ENCODE measurements around the gene PGD. TPM values are rescaled to one million over a fixed set of nuclear protein-coding genes. Genes with fewer than 3 reads are reported as not detected.

The PGD gene
- total RNA-seq, 2 donors from 2014 or later = 48.9 to 63.6 TPM

DNA sequence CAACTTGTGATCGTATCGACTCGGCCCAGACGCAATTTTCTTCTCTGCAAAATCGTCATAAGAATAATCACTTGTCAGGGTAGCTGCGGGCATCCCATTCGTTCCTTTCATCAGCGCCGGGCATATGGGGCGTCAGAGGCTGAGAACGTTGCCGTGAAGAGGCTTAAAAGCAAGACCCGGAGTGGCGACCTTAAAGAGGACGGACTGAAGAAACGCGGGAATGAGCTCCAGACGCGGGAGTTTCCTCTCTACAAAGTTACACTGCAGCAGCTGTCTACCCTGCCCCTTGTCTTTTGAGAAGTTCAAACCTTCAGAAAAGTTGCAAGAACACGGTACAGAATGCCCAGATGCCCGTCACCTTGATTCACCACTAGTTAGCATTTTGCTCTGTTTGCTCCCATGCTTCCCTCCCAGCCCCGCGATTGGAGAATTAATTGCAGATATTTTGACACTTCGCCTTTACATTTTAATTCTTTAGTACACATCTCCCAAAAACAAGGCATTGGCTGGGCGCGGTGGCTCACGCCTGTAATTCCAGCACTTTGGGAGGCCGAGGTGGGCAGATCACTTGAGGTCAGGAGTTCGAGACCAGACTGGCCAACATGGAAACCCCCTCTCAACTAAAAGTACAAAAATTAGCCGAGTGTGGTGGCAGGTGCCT is 32.3 kb downstream of the PGD start:
- Histone ChIP-seq H3K4me3 (peak overlapping the region; percentile 88), H3K4me1 (ENCODE audit: control insufficient read depth in 1 of 2, low read depth in 2 of 2) (peaks cover 4 to 14% of the 10 kb centered on the region in 2 donors), H3K36me3 (no peaks in the 10 kb centered on the region), H3K27ac (peak overlapping the region in 1 of 2 donors; percentile 19), H3K9me3 (no peaks in the 10 kb centered on the region), H3K27me3 (replicated peaks; ENCODE audit: insufficient read depth) (no peaks in the 10 kb centered on the region)
- no peak for ATAC-seq (ENCODE audit: insufficient number of reproducible peaks, low FRiP score, low read depth)
- DNase-seq (ENCODE audit: low spot score) = no peak
- TF ChIP-seq, protein P1, sequence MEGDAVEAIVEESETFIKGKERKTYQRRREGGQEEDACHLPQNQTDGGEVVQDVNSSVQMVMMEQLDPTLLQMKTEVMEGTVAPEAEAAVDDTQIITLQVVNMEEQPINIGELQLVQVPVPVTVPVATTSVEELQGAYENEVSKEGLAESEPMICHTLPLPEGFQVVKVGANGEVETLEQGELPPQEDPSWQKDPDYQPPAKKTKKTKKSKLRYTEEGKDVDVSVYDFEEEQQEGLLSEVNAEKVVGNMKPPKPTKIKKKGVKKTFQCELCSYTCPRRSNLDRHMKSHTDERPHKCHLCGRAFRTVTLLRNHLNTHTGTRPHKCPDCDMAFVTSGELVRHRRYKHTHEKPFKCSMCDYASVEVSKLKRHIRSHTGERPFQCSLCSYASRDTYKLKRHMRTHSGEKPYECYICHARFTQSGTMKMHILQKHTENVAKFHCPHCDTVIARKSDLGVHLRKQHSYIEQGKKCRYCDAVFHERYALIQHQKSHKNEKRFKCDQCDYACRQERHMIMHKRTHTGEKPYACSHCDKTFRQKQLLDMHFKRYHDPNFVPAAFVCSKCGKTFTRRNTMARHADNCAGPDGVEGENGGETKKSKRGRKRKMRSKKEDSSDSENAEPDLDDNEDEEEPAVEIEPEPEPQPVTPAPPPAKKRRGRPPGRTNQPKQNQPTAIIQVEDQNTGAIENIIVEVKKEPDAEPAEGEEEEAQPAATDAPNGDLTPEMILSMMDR (IDR thresholded peaks at IDR 0.05) = no peak

DNA sequence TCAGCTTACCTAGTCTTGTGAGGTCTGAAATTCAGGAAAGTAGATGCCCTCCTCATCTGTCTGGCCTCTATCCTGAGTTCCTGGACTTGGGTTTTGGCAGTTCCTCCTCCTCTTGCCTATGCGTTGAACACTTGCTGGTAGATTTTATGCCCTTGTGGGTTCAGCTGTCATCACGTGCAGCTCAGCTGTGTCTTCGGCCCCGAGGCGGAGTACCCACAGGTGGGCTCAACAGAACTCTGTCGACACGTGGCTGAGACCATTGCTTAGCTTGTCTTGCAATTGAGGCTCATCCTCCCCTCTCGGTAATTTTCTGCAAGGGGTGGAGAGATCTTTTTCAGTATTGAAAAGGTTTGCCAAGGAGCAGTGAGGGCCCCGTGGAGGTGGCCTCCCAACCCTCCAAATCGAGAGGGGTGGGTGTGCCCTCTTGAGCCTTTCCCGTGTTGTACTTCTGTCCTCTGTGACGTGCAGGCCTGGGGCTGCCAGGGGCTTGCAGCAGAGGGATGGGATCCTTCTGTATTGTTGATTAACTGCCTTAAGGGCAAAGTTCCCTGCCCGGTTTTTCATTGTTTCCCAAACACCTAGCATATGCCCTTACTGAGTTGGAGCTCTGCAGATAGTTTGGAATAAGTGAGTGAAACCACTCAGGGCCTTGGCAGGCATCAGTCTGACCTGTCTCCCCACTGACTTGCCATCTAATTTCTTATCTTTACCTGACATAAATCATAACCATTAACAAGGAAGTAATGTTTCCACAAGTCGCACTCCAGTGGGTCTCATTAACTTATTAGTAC is 34.2 kb downstream of the PGD start:
- peaks cover 4 to 14% of the 10 kb centered on the region in 2 donors for H3K4me1 ChIP-seq (ENCODE audit: control insufficient read depth in 1 of 2, low read depth in 2 of 2)
- H3K36me3 ChIP-seq = no peaks in the 10 kb centered on the region
- H3K4me3 ChIP-seq = no peak overlapping the region
- ATAC-seq (ENCODE audit: insufficient number of reproducible peaks, low FRiP score, low read depth) (no peak), DNase-seq (ENCODE audit: low spot score) (no peak)
- H3K27me3 ChIP-seq (replicated peaks; ENCODE audit: insufficient read depth) = no peaks in the 10 kb centered on the region
- TF ChIP-seq, protein P1 (IDR thresholded peaks at IDR 0.05) = no peak
- no peak overlapping the region for H3K27ac ChIP-seq
- no peaks in the 10 kb centered on the region for H3K9me3 ChIP-seq

DNA sequence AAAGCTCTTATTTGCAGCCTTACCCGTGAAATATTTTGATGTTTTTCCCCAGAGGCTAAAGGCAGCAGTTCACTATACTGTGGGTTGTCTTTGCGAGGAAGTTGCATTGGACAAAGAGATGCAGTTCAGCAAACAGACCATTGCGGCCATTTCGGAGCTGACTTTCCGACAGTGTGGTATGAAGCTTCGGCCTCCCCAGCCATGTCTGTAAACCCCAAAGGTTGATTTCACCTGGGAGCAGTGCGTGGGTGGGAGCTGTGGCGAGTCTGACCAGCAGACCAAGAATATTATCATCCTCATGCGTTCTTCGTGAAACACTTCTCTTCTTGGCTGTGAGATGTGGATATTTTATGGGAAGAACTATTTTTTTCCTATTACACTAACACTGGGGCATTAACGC is 34.9 kb downstream of the PGD start:
- ATAC-seq (ENCODE audit: insufficient number of reproducible peaks, low FRiP score, low read depth) (no peak), DNase-seq (ENCODE audit: low spot score) (no peak)
- Histone ChIP-seq H3K4me1 (ENCODE audit: control insufficient read depth in 1 of 2, low read depth in 2 of 2) (peaks cover 4 to 14% of the 10 kb centered on the region in 2 donors), H3K4me3 (no peak overlapping the region), H3K36me3 (no peaks in the 10 kb centered on the region), H3K9me3 (no peaks in the 10 kb centered on the region), H3K27me3 (replicated peaks; ENCODE audit: insufficient read depth) (no peaks in the 10 kb centered on the region), H3K27ac (no peak overlapping the region)
- TF ChIP-seq, protein P1 (IDR thresholded peaks at IDR 0.05) = no peak

DNA sequence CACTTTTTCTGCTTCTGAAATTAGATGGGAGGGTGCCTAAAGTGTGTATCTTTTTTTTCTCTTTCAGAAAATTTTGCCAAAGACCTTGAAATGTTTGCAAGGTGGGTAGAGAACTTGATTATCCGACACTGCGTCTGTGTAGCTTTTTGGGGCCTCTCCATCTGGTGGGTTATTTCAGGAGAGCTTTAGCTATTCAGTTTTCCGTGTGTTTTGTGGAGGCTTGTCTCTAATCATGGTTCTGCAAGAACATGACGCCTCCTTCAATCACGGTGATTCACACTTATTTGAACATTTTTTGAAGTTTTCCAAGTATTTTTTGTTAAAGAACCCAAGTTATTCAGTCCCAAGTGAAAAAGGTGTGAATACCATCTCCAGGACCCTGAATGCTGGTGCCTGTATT is 35.7 kb downstream of the PGD start:
- no peaks in the 10 kb centered on the region for H3K36me3 ChIP-seq
- no peak for DNase-seq (ENCODE audit: low spot score)
- ATAC-seq (ENCODE audit: insufficient number of reproducible peaks, low FRiP score, low read depth) = no peak
- no peaks in the 10 kb centered on the region for H3K9me3 ChIP-seq
- TF ChIP-seq, protein P1 (IDR thresholded peaks at IDR 0.05) = no peak
- H3K27me3 ChIP-seq (replicated peaks; ENCODE audit: insufficient read depth) = no peaks in the 10 kb centered on the region
- H3K4me1 ChIP-seq (ENCODE audit: control insufficient read depth in 1 of 2, low read depth in 2 of 2) = peaks cover 4 to 13% of the 10 kb centered on the region in 2 donors
- H3K27ac ChIP-seq = no peak overlapping the region
- H3K4me3 ChIP-seq = no peak overlapping the region

DNA sequence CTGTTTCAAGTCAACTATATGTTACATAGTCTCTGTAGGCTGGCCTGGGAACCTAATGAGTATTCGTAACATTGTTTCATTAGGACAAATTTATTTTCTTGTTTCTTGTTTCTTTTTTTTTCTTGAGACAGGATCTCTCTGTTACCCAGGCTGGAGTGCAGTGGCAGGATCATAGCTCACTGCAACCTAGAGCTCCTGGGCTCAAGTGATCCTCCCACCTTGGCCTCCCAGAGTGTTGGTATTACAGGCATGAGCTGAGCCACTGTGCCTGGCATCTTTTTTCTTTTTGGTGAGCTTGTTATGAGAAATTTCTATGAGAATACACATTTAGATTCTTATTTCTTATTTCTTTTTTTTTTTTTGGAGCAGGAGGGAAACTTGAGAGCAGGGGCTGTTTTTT is 38.2 kb downstream of the PGD start:
- H3K36me3 ChIP-seq = no peaks in the 10 kb centered on the region
- no peak for DNase-seq (ENCODE audit: low spot score)
- no peaks in the 10 kb centered on the region for H3K27me3 ChIP-seq (replicated peaks; ENCODE audit: insufficient read depth)
- TF ChIP-seq, protein P1 (IDR thresholded peaks at IDR 0.05) = no peak
- no peak overlapping the region for H3K27ac ChIP-seq
- H3K4me3 ChIP-seq = no peak overlapping the region
- H3K4me1 ChIP-seq (ENCODE audit: control insufficient read depth in 1 of 2, low read depth in 2 of 2) = no peaks in the 10 kb centered on the region
- H3K9me3 ChIP-seq = no peaks in the 10 kb centered on the region
- no peak for ATAC-seq (ENCODE audit: insufficient number of reproducible peaks, low FRiP score, low read depth)

Measured in thoracic aorta (tissue), 2 donors.